SK-N-SH (cell line): ENCODE data around the gene PTOV1. TPM values are rescaled to one million over a fixed set of nuclear protein-coding genes. Genes with fewer than 3 reads are reported as not detected.

Experiments
- CTCF ChIA-PET: fragments of 300-600, 350-600 bp; formaldehyde crosslinking; extraction: SDS; loops from one replicate; lab custom pipeline; 2021; lab: Yijun Ruan, JAX
- POLR2A ChIA-PET: fragments of 350-600 bp; sonication (Branson Sonifier 250); formaldehyde crosslinking; extraction: SDS; loops from one replicate; lab custom pipeline; 2020; ENCODE audit warnings: antibody characterized with exemption, inconsistent platforms; lab: Yijun Ruan, JAX
- DNase-seq: peaks from one replicate; pipeline ENCODE4 v3.0.0; 2012
- H2AFZ ChIP-seq: fragments of 200-600 bp; sonication (generic); 2 replicates; pipeline ENCODE4 v1.8.1; 2016; ENCODE audit warnings: antibody characterized with exemption, mild to moderate bottlenecking, low read depth
- H3F3A ChIP-seq: fragments of 200-600 bp; sonication (generic); replicated peaks from 2 replicates; pipeline ENCODE3; 2016; ENCODE audit warnings: antibody characterized with exemption, mild to moderate bottlenecking; ENCODE audit not compliant: insufficient read depth
- H3K27ac ChIP-seq, 2 experiments: fragments of 200-500 bp in 1 of 2; fragments of 200-600 bp in 1 of 2; sonication (Bioruptor generic) in 1 of 2; sonication (generic), shearing (Covaris generic) in 1 of 2; 2 replicates each; pipeline versions ENCODE4 v1.5.1 to v1.6.1; 2014 to 2016; ENCODE audit warnings: low read depth in 2 of 2, inconsistent platforms in 1 of 2, low read length in 1 of 2, mild to moderate bottlenecking in 1 of 2, mixed read lengths in 1 of 2
- H3K27me3 ChIP-seq: fragments of 200-600 bp; sonication (generic), shearing (Covaris generic); 2 replicates; pipeline ENCODE4 v1.6.1; 2016; ENCODE audit warnings: mixed run types; ENCODE audit not compliant: insufficient read depth
- H3K36me3 ChIP-seq, 2 experiments: fragments of 200-500 bp in 1 of 2; fragments of 200-600 bp in 1 of 2; sonication (Bioruptor generic) in 1 of 2; sonication (generic) in 1 of 2; replicated peaks in 1 of 2; 2 replicates each; pipeline versions ENCODE3 to v1.5.1; 2014 to 2016; ENCODE audit warnings: low read length in 1 of 2, mild to moderate bottlenecking in 1 of 2; ENCODE audit not compliant: insufficient read depth in 2 of 2, control insufficient read depth in 1 of 2
- H3K4me1 ChIP-seq, 2 experiments: fragments of 200-500 bp in 1 of 2; fragments of 200-600 bp in 1 of 2; sonication (Bioruptor generic) in 1 of 2; sonication (generic), shearing (Covaris generic) in 1 of 2; 2 replicates each; pipeline versions ENCODE4 v1.5.1 to v1.6.1; 2014 to 2016; ENCODE audit warnings: low read depth in 1 of 2, low read length in 1 of 2, mixed run types in 1 of 2; ENCODE audit not compliant: insufficient read depth in 2 of 2, control insufficient read depth in 1 of 2
- H3K4me2 ChIP-seq: fragments of 200-600 bp; sonication (generic), shearing (Covaris generic); 2 replicates; pipeline ENCODE4 v1.6.1; 2017; ENCODE audit warnings: mixed run types
- H3K4me3 ChIP-seq, 2 experiments: fragments of 200-500 bp in 1 of 2; fragments of 200-600 bp in 1 of 2; sonication (Bioruptor generic) in 1 of 2; sonication (generic), shearing (Covaris generic) in 1 of 2; 2 replicates each; pipeline versions ENCODE4 v1.5.1 to v1.8.1; 2014 to 2016; ENCODE audit warnings: low read depth in 2 of 2, inconsistent platforms in 1 of 2, low read length in 1 of 2, mild to moderate bottlenecking in 1 of 2, mixed read lengths in 1 of 2, moderate library complexity in 1 of 2
- H3K79me2 ChIP-seq: fragments of 200-600 bp; sonication (generic); 2 replicates; pipeline ENCODE4 v1.8.1; 2017; ENCODE audit warnings: mild to moderate bottlenecking; ENCODE audit not compliant: insufficient read depth
- H3K9ac ChIP-seq: fragments of 200-600 bp; sonication (generic); 2 replicates; pipeline ENCODE4 v1.6.1; 2017; ENCODE audit warnings: mixed run types
- H3K9me2 ChIP-seq: fragments of 200-600 bp; sonication (generic); 2 replicates; pipeline ENCODE4 v1.6.1; 2017; ENCODE audit warnings: mixed run types
- H3K9me3 ChIP-seq: fragments of 200-600 bp; sonication (generic); 2 replicates; pipeline ENCODE4 v1.6.1; 2017; ENCODE audit warnings: mixed run types, mild to moderate bottlenecking, moderate library complexity
- H4K20me1 ChIP-seq: fragments of 200-600 bp; sonication (generic); 2 replicates; pipeline ENCODE4 v1.6.1; 2017; ENCODE audit warnings: mild to moderate bottlenecking, mixed run types; ENCODE audit not compliant: insufficient read depth
- FOSL2 ChIP-seq: IDR thresholded peaks from 2 replicates; pipeline ENCODE4 v1.4.0; 2012; ENCODE audit warnings: low read depth, mild to moderate bottlenecking, moderate library complexity, borderline replicate concordance
- GABPA ChIP-seq: IDR thresholded peaks from 2 replicates; pipeline ENCODE4 v1.4.0; 2012; ENCODE audit warnings: low read depth, mild to moderate bottlenecking
- MXI1 ChIP-seq: IDR thresholded peaks from 2 replicates; pipeline ENCODE4 v1.6.1; 2012; ENCODE audit warnings: mild to moderate bottlenecking, low read depth, low read length, improper control_type of control experiment
- NFIC ChIP-seq: IDR thresholded peaks from 2 replicates; pipeline ENCODE4 v1.4.0; 2012; ENCODE audit warnings: borderline replicate concordance
- POLR2AphosphoS5 ChIP-seq: IDR thresholded peaks from 2 replicates; pipeline ENCODE4 v1.6.1; 2012; ENCODE audit warnings: low read depth, low read length
- RXRA ChIP-seq: IDR thresholded peaks from 2 replicates; pipeline ENCODE4 v1.4.0; 2012; ENCODE audit warnings: low read depth, mild to moderate bottlenecking, borderline replicate concordance
- SIN3A ChIP-seq: IDR thresholded peaks from 2 replicates; pipeline ENCODE4 v1.6.1; 2012; ENCODE audit warnings: low read depth, mild to moderate bottlenecking, low read length, moderate library complexity, borderline replicate concordance
- SMC3 ChIP-seq: IDR thresholded peaks from 2 replicates; pipeline ENCODE4 v1.6.1; 2012; ENCODE audit warnings: low read depth, low read length, improper control_type of control experiment
- TCF12 ChIP-seq: IDR thresholded peaks from 2 replicates; pipeline ENCODE4 v1.4.0; 2012
- TEAD4 ChIP-seq: IDR thresholded peaks from 2 replicates; pipeline ENCODE4 v1.4.0; 2012; ENCODE audit warnings: mild to moderate bottlenecking, borderline replicate concordance; ENCODE audit not compliant: insufficient read depth
- WGBS: methylation state at CpG from one replicate; pipeline ENCODE4 v1.1.6; 2017; ENCODE audit warnings: low lambda C conversion rate; 5-methylcytosine and 5-hydroxymethylcytosine counted together
- polyA plus RNA-seq, 3 experiments: library from polyadenylated mRNA; depleted of rRNA; stranded (reverse); fragments of >200 nt; gene quantifications; 2 replicates each; pipeline ENCODE4 v1.2.3, GENCODE V29; 2012
- TF ChIP-seq, protein P1 (sequence below): IDR thresholded peaks from 2 replicates; pipeline ENCODE4; 2012
- TF ChIP-seq, protein P2 (sequence below): IDR thresholded peaks from 2 replicates; pipeline ENCODE4 v1.6.1; 2012; ENCODE audit warnings: mild to moderate bottlenecking, low read depth, low read length, moderate library complexity
- TF ChIP-seq, protein P3 (sequence below): fragments of 200-600 bp; sonication (generic); IDR thresholded peaks from 2 replicates; pipeline ENCODE4 v1.6.1; 2017; ENCODE audit warnings: antibody characterized with exemption, mild to moderate bottlenecking, moderate library complexity

Gene PTOV1
- polyA plus RNA-seq, 1 of the 3 experiments (the other 2 are of a cell fraction) = 95.0 TPM

DNA sequence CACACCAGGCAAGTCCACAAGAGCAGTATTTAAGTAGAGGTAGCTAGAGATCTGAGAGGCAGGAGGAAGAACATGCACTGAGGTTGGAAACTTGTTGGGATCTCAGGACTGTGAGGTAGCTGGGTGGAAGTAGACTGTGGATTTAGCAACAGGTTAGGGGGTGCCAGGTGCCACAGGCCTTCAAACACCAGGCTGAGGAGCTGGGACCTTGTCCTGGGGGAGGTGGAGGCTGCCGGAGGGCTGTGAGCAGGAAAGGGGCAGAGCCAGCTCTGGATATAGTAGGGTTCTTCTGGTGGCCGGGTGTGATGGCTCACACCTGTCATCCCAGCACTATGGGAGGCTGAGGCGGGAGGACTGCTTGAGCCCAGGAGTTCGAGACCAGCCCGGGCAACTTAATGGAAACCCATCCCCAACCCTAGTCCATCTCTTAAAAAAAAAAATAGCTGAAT lies 41.0 kb upstream of the PTOV1 start:
- no peak for DNase-seq
- CTCF ChIA-PET = interaction anchor here (0.7 to 2.0 kb wide), 7 partner anchors 9 to 120 kb away, joined by 3 to 8 read pairs (median 4); partner anchors contain the start of genes CPT1C and PTOV1
- Histone ChIP-seq H4K20me1 (peaks cover 4% of the 10 kb centered on the region; the same call in 1 of the 2 replicates), H3K9me3 (no peaks in the 10 kb centered on the region), H3K36me3 (peaks cover 3 to 14% of the 10 kb centered on the region in 2 experiments), H3K27ac (peak overlapping the region; percentile 36 to 78; a peak in 3 of 4 replicates), H3K4me3 (peak overlapping the region; percentile 59 to 71; a peak in 3 of 4 replicates)
- TF ChIP-seq SIN3A (no peak), MXI1 (no peak), TEAD4 (no peak), FOSL2 (no peak)
- TF ChIP-seq, protein P1, sequence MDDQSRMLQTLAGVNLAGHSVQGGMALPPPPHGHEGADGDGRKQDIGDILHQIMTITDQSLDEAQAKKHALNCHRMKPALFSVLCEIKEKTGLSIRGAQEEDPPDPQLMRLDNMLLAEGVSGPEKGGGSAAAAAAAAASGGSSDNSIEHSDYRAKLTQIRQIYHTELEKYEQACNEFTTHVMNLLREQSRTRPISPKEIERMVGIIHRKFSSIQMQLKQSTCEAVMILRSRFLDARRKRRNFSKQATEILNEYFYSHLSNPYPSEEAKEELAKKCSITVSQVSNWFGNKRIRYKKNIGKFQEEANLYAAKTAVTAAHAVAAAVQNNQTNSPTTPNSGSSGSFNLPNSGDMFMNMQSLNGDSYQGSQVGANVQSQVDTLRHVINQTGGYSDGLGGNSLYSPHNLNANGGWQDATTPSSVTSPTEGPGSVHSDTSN = no peak
- TF ChIP-seq, protein P2, sequence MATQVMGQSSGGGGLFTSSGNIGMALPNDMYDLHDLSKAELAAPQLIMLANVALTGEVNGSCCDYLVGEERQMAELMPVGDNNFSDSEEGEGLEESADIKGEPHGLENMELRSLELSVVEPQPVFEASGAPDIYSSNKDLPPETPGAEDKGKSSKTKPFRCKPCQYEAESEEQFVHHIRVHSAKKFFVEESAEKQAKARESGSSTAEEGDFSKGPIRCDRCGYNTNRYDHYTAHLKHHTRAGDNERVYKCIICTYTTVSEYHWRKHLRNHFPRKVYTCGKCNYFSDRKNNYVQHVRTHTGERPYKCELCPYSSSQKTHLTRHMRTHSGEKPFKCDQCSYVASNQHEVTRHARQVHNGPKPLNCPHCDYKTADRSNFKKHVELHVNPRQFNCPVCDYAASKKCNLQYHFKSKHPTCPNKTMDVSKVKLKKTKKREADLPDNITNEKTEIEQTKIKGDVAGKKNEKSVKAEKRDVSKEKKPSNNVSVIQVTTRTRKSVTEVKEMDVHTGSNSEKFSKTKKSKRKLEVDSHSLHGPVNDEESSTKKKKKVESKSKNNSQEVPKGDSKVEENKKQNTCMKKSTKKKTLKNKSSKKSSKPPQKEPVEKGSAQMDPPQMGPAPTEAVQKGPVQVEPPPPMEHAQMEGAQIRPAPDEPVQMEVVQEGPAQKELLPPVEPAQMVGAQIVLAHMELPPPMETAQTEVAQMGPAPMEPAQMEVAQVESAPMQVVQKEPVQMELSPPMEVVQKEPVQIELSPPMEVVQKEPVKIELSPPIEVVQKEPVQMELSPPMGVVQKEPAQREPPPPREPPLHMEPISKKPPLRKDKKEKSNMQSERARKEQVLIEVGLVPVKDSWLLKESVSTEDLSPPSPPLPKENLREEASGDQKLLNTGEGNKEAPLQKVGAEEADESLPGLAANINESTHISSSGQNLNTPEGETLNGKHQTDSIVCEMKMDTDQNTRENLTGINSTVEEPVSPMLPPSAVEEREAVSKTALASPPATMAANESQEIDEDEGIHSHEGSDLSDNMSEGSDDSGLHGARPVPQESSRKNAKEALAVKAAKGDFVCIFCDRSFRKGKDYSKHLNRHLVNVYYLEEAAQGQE = no peak
- TF ChIP-seq, protein P3, sequence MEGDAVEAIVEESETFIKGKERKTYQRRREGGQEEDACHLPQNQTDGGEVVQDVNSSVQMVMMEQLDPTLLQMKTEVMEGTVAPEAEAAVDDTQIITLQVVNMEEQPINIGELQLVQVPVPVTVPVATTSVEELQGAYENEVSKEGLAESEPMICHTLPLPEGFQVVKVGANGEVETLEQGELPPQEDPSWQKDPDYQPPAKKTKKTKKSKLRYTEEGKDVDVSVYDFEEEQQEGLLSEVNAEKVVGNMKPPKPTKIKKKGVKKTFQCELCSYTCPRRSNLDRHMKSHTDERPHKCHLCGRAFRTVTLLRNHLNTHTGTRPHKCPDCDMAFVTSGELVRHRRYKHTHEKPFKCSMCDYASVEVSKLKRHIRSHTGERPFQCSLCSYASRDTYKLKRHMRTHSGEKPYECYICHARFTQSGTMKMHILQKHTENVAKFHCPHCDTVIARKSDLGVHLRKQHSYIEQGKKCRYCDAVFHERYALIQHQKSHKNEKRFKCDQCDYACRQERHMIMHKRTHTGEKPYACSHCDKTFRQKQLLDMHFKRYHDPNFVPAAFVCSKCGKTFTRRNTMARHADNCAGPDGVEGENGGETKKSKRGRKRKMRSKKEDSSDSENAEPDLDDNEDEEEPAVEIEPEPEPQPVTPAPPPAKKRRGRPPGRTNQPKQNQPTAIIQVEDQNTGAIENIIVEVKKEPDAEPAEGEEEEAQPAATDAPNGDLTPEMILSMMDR = no peak
- TF ChIP-seq, all 33 proteins: peak for 0
- WGBS = 92% methylated on average over 5 of the region's 5 CpGs
- H3K79me2 ChIP-seq = no peaks in the 10 kb centered on the region
- H3K9me2 ChIP-seq = no peaks in the 10 kb centered on the region
- no peak overlapping the region for H2AFZ ChIP-seq
- H3K4me2 ChIP-seq = peak overlapping the region; percentile 97
- POLR2A ChIA-PET = interaction anchor here (2.1 kb wide), 1 partner anchor 41 kb away, joined by 7 read pairs; the partner anchor contains the start of gene PTOV1
- peaks cover 12 to 19% of the 10 kb centered on the region in 2 experiments for H3K4me1 ChIP-seq
- no peaks in the 10 kb centered on the region for H3K27me3 ChIP-seq
- H3K9ac ChIP-seq = peak overlapping the region; percentile 62; the same call in 1 of the 2 replicates
- H3F3A ChIP-seq = peaks cover 25% of the 10 kb centered on the region

DNA sequence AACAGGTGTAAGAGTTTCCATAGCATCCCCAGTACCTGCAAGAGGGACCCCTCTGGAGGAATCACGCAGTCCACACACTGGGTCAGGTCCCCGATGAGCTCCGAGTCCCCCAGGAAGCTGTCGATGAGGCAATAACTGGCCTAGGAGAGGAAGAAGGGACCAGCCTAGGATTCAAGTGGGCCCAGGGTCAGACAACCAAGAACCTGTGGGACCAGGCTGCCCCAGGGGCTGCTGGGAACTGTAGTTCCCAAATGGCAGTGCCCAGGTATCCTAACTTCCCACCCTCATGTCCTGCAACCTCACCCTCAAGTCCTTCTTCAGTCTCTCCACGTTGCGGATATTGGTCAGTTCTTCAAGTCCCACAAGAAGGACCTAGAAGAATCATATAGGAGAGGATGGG lies 39.6 kb upstream of the PTOV1 start:
- Histone ChIP-seq H4K20me1 (peaks cover 4% of the 10 kb centered on the region; the same call in 1 of the 2 replicates), H3K4me1 (peaks cover 12 to 19% of the 10 kb centered on the region in 2 experiments), H3K27me3 (no peaks in the 10 kb centered on the region), H3K4me3 (no peak overlapping the region), H3K9me3 (no peaks in the 10 kb centered on the region), H3K27ac (no peak overlapping the region), H3F3A (peaks cover 22% of the 10 kb centered on the region), H3K4me2 (no peak overlapping the region), H3K79me2 (no peaks in the 10 kb centered on the region), H3K36me3 (peaks cover 3 to 9% of the 10 kb centered on the region in 2 experiments), H3K9me2 (no peaks in the 10 kb centered on the region), H2AFZ (no peak overlapping the region), H3K9ac (no peak overlapping the region)
- TF ChIP-seq POLR2AphosphoS5 (no peak), RXRA (no peak), FOSL2 (no peak), SIN3A (no peak), NFIC (no peak), TCF12 (no peak), SMC3 (no peak), GABPA (no peak)
- TF ChIP-seq, protein P1 = no peak
- ChIA-PET POLR2A (no interaction called here), CTCF (interaction anchor here (0.6 kb wide), 1 partner anchor 135 kb away, joined by 3 read pairs; no protein-coding TSS in a partner anchor)
- DNase-seq = no peak
- 100% methylated on average over 4 of the region's 6 CpGs for WGBS
